Neural progenitor cell (in vitro differentiated cells): ENCODE measurements around the gene FOXA2. TPM values are rescaled to one million over a fixed set of nuclear protein-coding genes. Genes with fewer than 3 reads are reported as not detected.

Experiments used
- DNase-seq: peaks from one replicate; pipeline ENCODE4 v3.0.0-alpha.2; 2016; ENCODE audit warnings: low spot score
- H2AFZ ChIP-seq: fragments of 200-600 bp; sonication (generic); replicated peaks from 2 replicates; pipeline ENCODE4 v1.6.1; 2016; ENCODE audit warnings: antibody characterized with exemption
- H3F3A ChIP-seq: fragments of 200-600 bp; sonication (generic); 2 replicates; pipeline ENCODE4 v1.6.1; 2016; ENCODE audit warnings: antibody characterized with exemption, low read depth
- H3K27ac ChIP-seq: fragments of 200-600 bp; sonication (generic); 2 replicates; pipeline ENCODE4 v1.5.1; 2016; ENCODE audit warnings: mild to moderate bottlenecking
- H3K27me3 ChIP-seq: fragments of 200-600 bp; sonication (generic); 2 replicates; pipeline ENCODE4 v1.6.1; 2016; ENCODE audit warnings: mild to moderate bottlenecking, moderate library complexity
- H3K36me3 ChIP-seq: fragments of 200-600 bp; sonication (generic); 2 replicates; pipeline ENCODE4 v1.5.1; 2016
- H3K4me1 ChIP-seq: fragments of 200-600 bp; sonication (generic); 2 replicates; pipeline ENCODE4 v1.6.1; 2016; ENCODE audit warnings: mixed run types
- H3K4me2 ChIP-seq: fragments of 200-600 bp; sonication (generic); 2 replicates; pipeline ENCODE4 v1.6.1; 2016
- H3K4me3 ChIP-seq: fragments of 200-600 bp; sonication (generic); 2 replicates; pipeline ENCODE4 v1.5.1; 2016
- H3K79me2 ChIP-seq: fragments of 200-600 bp; sonication (generic); 2 replicates; pipeline ENCODE4 v1.6.1; 2016; ENCODE audit warnings: low read depth
- H3K9ac ChIP-seq: fragments of 200-600 bp; sonication (generic); 2 replicates; pipeline ENCODE4 v1.6.1; 2016
- H3K9me3 ChIP-seq: fragments of 200-600 bp; sonication (generic); 2 replicates; pipeline ENCODE4 v1.5.1; 2016; ENCODE audit warnings: low read depth
- H4K20me1 ChIP-seq: fragments of 200-600 bp; sonication (generic); 2 replicates; pipeline ENCODE4 v1.6.1; 2016; ENCODE audit warnings: low read depth
- H3K27ac Mint-ChIP-seq: 3 replicates; pipeline ENCODE4 v1.8.0; 2021; ENCODE audit warnings: mixed read lengths
- H3K27me3 Mint-ChIP-seq: 2 replicates; pipeline ENCODE4 v1.8.0; 2022; ENCODE audit warnings: low read depth, mild to moderate bottlenecking, inconsistent platforms, moderate library complexity, mixed read lengths; ENCODE audit not compliant: insufficient read depth
- H3K36me3 Mint-ChIP-seq: 3 replicates; pipeline ENCODE4 v1.8.0; 2021; ENCODE audit warnings: mixed read lengths
- H3K4me1 Mint-ChIP-seq: 3 replicates; pipeline ENCODE4 v1.8.0; 2021; ENCODE audit warnings: mixed read lengths
- H3K4me3 Mint-ChIP-seq: 3 replicates; pipeline ENCODE4 v1.8.0; 2021; ENCODE audit warnings: mild to moderate bottlenecking, moderate library complexity, mixed read lengths
- H3K9me3 Mint-ChIP-seq: 3 replicates; pipeline ENCODE4 v1.8.0; 2020; ENCODE audit warnings: mixed read lengths
- CTCF ChIP-seq: fragments of 200-600 bp; sonication (generic); IDR thresholded peaks from 2 replicates; pipeline ENCODE4 v1.5.1; 2017; ENCODE audit warnings: antibody characterized with exemption, mild to moderate bottlenecking
- EZH2 ChIP-seq: fragments of 200-600 bp; sonication (generic); IDR thresholded peaks from 2 replicates; pipeline ENCODE4 v1.6.1; 2017; ENCODE audit warnings: antibody characterized with exemption, mild to moderate bottlenecking, moderate library complexity
- EZH2phosphoT487 ChIP-seq: fragments of 200-600 bp; sonication (generic); IDR thresholded peaks from 2 replicates; pipeline ENCODE4 v1.6.1; 2017; ENCODE audit warnings: antibody characterized with exemption
- total RNA-seq: library from RNA; depleted of rRNA; stranded (reverse); fragments of >200 nt; gene quantifications from 2 replicates; pipeline ENCODE4 v1.2.3, GENCODE V29; 2015; ENCODE audit warnings: low replicate concordance

FOXA2 gene
- total RNA-seq, 1 donor from 2014 or later: not detected

DNA sequence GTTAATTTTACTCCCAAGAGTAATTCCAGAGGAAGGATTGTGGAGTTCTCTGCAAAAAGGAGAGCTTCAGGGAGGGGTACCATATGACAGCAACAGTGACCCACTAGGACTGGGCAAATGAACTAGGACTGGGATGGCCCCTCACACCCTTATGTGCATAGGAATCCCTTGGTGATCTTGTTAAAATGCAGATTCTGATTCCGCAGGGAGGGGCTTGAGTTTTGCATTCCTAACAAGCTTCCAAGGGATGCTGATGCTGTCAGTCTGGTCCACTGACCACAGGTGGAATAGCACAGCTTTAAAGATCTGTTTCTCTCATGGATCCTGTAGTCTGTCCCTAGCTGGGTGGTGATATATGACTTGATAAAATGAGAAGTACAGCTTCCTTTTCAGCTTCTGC, 6.3 kb upstream of the FOXA2 start:
- Mint-ChIP-seq H3K4me3 (no peak overlapping the region), H3K36me3 (no peaks in the 10 kb centered on the region), H3K27me3 (peaks cover 60% of the 10 kb centered on the region), H3K4me1 (peaks cover 2% of the 10 kb centered on the region), H3K27ac (no peak overlapping the region), H3K9me3 (peaks cover 2% of the 10 kb centered on the region)
- no peaks in the 10 kb centered on the region for H3K36me3 ChIP-seq
- peaks cover 13% of the 10 kb centered on the region for H3K4me1 ChIP-seq
- peaks cover 100% of the 10 kb centered on the region for H3K27me3 ChIP-seq
- H4K20me1 ChIP-seq: peaks cover 22% of the 10 kb centered on the region
- H3K9me3 ChIP-seq: no peaks in the 10 kb centered on the region
- TF ChIP-seq EZH2 (no peak), CTCF (no peak), EZH2phosphoT487 (no peak)
- DNase-seq: no peak
- peaks cover 9% of the 10 kb centered on the region for H3F3A ChIP-seq
- no peak overlapping the region for H3K9ac ChIP-seq
- H3K27ac ChIP-seq: no peak overlapping the region
- no peaks in the 10 kb centered on the region for H3K79me2 ChIP-seq
- no peak overlapping the region for H3K4me2 ChIP-seq
- H3K4me3 ChIP-seq: no peak overlapping the region
- H2AFZ ChIP-seq: no peak overlapping the region

- H3K27me3 ChIP-seq: peaks cover 100% of the 10 kb centered on the region
- H4K20me1 ChIP-seq: peaks cover 57% of the 10 kb centered on the region
- H3K4me3 ChIP-seq: peak overlapping the region; percentile 39
- Mint-ChIP-seq H3K4me1 (peaks cover 7% of the 10 kb centered on the region), H3K36me3 (no peaks in the 10 kb centered on the region), H3K9me3 (peaks cover 7% of the 10 kb centered on the region), H3K27ac (no peak overlapping the region), H3K4me3 (no peak overlapping the region), H3K27me3 (peaks cover 81% of the 10 kb centered on the region)
- peak overlapping the region; percentile 59 for H2AFZ ChIP-seq
- H3K27ac ChIP-seq: no peak overlapping the region
- TF ChIP-seq EZH2phosphoT487 (peak; percentile 34), CTCF (peak; percentile 90), EZH2 (peak; percentile 56)
- peak; percentile 84 for DNase-seq
- H3K9me3 ChIP-seq: no peaks in the 10 kb centered on the region
- H3K79me2 ChIP-seq: no peaks in the 10 kb centered on the region
- H3K4me1 ChIP-seq: peaks cover 26% of the 10 kb centered on the region
- H3K9ac ChIP-seq: no peak overlapping the region
- H3K4me2 ChIP-seq: peak overlapping the region; percentile 74
- no peaks in the 10 kb centered on the region for H3K36me3 ChIP-seq
- peaks cover 16% of the 10 kb centered on the region for H3F3A ChIP-seq
Observed at GRCh38 chr20:22586645-22587310, 2.4 kb upstream of the FOXA2 start.

- no peak overlapping the region for H3K4me3 Mint-ChIP-seq
- peaks cover 20% of the 10 kb centered on the region for H3K4me1 ChIP-seq
Observed at GRCh38 chr20:22585786-22586493, 1.6 kb upstream of the FOXA2 start.

More at GRCh38 chr20:22585786-22586493, 1.6 kb upstream of the FOXA2 start:
- Histone ChIP-seq H3K79me2 (no peaks in the 10 kb centered on the region), H3K4me2 (no peak overlapping the region), H3F3A (peaks cover 16% of the 10 kb centered on the region), H4K20me1 (peaks cover 65% of the 10 kb centered on the region), H3K27me3 (peaks cover 100% of the 10 kb centered on the region), H3K9me3 (no peaks in the 10 kb centered on the region), H2AFZ (no peak overlapping the region), H3K36me3 (no peaks in the 10 kb centered on the region), H3K27ac (no peak overlapping the region), H3K9ac (no peak overlapping the region), H3K4me3 (no peak overlapping the region)
- Mint-ChIP-seq H3K9me3 (peaks cover 13% of the 10 kb centered on the region), H3K27me3 (peaks cover 82% of the 10 kb centered on the region), H3K36me3 (no peaks in the 10 kb centered on the region), H3K27ac (no peak overlapping the region), H3K4me1 (peaks cover 8% of the 10 kb centered on the region)
- no peak for TF ChIP-seq EZH2phosphoT487
- TF ChIP-seq EZH2: no peak
- TF ChIP-seq CTCF: no peak
- DNase-seq: no peak
